Epithelial cell of esophagus (primary cell): Measurements from ENCODE around the gene PPP4R3A.

Source experiments
- DNase-seq: peaks from one replicate; pipeline ENCODE4 v3.0.0; 2010; ENCODE audit warnings: low read depth
- H3K4me3 ChIP-seq: 2 replicates; pipeline ENCODE4 v1.5.1; 2011; ENCODE audit warnings: mild to moderate bottlenecking, low read length, control low read depth
- TF ChIP-seq, protein P1 (sequence below): IDR thresholded peaks from 2 replicates; pipeline ENCODE4 v1.5.1; 2011; ENCODE audit warnings: low read depth, mild to moderate bottlenecking, low read length, control low read depth, inconsistent platforms; ENCODE audit not compliant: insufficient read depth; ENCODE audit errors: missing control alignments

The PPP4R3A gene

DNA sequence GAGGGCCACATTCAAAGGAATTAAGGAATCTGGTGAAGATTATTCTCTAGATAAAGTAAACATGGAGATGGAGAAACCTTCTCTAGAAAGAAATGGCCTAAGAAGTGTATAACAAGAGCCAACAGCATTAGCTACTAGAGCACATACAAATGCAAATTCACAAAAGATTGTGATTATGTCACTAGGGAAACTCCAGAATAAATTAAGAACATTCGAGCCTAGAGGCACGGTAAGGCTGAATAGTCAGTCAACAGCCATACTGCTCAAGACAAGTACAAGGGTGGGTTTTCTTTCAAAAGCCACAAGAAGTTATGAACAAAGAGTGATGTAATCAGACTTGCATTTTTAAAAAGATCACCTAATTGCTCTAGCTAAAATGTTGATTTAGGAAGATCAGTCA lies 25.4 kb downstream of the PPP4R3A start:
- no peak overlapping the region for H3K4me3 ChIP-seq
- no peak for DNase-seq
- TF ChIP-seq, protein P1, sequence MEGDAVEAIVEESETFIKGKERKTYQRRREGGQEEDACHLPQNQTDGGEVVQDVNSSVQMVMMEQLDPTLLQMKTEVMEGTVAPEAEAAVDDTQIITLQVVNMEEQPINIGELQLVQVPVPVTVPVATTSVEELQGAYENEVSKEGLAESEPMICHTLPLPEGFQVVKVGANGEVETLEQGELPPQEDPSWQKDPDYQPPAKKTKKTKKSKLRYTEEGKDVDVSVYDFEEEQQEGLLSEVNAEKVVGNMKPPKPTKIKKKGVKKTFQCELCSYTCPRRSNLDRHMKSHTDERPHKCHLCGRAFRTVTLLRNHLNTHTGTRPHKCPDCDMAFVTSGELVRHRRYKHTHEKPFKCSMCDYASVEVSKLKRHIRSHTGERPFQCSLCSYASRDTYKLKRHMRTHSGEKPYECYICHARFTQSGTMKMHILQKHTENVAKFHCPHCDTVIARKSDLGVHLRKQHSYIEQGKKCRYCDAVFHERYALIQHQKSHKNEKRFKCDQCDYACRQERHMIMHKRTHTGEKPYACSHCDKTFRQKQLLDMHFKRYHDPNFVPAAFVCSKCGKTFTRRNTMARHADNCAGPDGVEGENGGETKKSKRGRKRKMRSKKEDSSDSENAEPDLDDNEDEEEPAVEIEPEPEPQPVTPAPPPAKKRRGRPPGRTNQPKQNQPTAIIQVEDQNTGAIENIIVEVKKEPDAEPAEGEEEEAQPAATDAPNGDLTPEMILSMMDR = no peak

GRCh38 chr14:91484186-91484585 lies 25.9 kb downstream of the PPP4R3A start:
- DNase-seq = no peak
- H3K4me3 ChIP-seq = no peak overlapping the region
- TF ChIP-seq, protein P1 = no peak

DNA sequence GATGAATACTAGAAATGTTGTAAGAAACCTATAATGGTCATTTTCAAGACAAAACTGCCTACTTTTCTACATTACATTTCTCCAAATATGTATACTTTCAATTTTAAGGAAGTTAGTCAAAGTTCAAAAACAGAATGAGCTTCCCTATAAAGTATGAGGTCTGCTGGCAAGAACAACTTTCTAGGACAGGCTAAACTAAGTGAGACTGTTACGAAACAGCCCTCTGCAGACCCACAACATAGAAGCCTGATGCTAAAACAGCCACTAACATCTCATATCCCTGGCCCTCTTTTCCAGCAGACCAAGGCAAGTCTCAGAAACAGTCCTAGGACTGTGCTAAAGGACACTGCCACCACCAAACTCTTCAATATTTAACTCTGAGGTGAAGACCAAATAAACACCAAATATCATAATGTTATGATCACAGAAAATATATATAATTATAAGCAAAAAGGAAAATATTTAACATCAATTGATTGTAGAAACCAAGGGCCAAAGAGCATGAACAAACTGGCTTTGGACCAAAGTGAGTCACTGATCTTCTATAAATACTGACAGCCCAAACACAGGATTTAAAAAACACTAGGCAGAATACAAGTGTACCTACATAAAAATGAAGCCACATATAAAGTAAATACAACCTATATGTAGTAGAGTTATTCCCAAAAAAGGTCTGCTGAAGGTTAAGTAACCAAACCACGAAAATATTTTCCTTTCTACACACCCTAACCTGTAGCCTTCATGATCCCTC lies 27.7 kb downstream of the PPP4R3A start:
- DNase-seq = no peak
- TF ChIP-seq, protein P1 = no peak
- H3K4me3 ChIP-seq = no peak overlapping the region

DNA sequence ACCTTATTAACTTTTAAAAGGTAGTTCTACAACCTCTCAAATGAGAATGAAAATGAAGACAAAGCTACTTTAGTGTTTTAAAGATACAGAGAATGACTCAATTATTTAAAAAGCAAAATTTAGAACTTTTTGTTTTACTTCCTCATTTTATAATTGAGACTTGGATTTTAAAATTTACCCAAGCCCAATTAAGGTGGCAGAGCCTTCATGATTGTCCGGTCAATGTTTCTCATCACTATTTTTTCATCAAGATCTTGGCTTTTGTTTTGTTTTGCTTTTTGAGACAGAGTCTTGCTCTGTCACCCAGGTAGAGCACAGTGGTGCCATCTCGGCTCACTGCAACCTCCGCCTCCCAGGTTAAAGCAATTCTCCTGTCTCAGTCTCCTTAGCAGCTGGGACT lies 32.7 kb downstream of the PPP4R3A start:
- no peak overlapping the region for H3K4me3 ChIP-seq
- TF ChIP-seq, protein P1 = no peak
- DNase-seq = no peak

DNA sequence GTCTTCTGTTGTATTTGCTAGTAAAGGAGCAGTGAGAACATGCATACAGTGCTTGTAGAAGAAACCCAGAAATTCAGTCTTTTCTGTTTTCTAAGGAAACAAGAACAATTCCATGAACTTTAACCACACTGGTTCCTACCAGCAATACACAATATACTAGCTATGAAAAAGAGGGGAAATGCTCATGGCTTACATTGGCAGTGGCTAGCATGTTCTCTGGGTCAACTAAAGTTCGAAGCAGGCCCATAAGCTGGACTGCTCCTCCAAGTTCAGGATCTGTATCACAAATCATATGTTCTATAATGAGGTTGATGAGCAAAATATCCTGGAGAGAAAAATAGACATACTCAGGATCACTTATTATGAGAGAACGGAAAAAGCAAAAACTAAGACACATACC lies 37.1 kb downstream of the PPP4R3A start:
- TF ChIP-seq, protein P1 = no peak
- H3K4me3 ChIP-seq = no peak overlapping the region
- DNase-seq = no peak

GRCh38 chr14:91470216-91470615 lies 39.9 kb downstream of the PPP4R3A start:
- no peak overlapping the region for H3K4me3 ChIP-seq
- no peak for DNase-seq
- TF ChIP-seq, protein P1 = no peak

GRCh38 chr14:91466192-91466591 lies 43.9 kb downstream of the PPP4R3A start:
- no peak for DNase-seq
- TF ChIP-seq, protein P1 = no peak
- H3K4me3 ChIP-seq = no peak overlapping the region
